Sigmoid colon (tissue), 7 donors: Measurements from ENCODE around the gene SLCO2A1. TPM values are rescaled to one million over a fixed set of nuclear protein-coding genes. Genes with fewer than 3 reads are reported as not detected.

Experiments
- DNase-seq: peaks from one replicate; pipeline ENCODE4 v3.0.0-alpha.2; 2019
- H3K27ac ChIP-seq, 4 donors: fragments of 200-600 bp; sonication (generic); one replicate each; pipeline ENCODE4 v1.5.1; 2016 to 2019; ENCODE audit warnings: mild to moderate bottlenecking in 1 of 4
- H3K27me3 ChIP-seq, 3 donors: fragments of 200-600 bp; sonication (generic); one replicate each; pipeline ENCODE4 v1.5.1; 2019; ENCODE audit warnings: mild to moderate bottlenecking in 1 of 3
- H3K36me3 ChIP-seq, 4 donors: fragments of 200-600 bp; sonication (generic); one replicate each; pipeline ENCODE4 v1.5.1; 2016 to 2019
- H3K4me1 ChIP-seq, 4 donors: fragments of 200-600 bp; sonication (generic); one replicate each; pipeline ENCODE4 v1.5.1; 2017 to 2019
- H3K4me3 ChIP-seq, 4 donors: fragments of 200-600 bp; sonication (generic); one replicate each; pipeline ENCODE4 v1.5.1; 2017 to 2019; ENCODE audit warnings: mild to moderate bottlenecking in 2 of 4, moderate library complexity in 1 of 4
- H3K9me3 ChIP-seq, 4 donors: fragments of 200-600 bp in 3 of 4; sonication (generic) in 3 of 4; one replicate each; pipeline versions ENCODE4 v1.5.1 to v1.6.1; 2013 to 2019
- CTCF ChIP-seq, 4 experiments: fragments of 450-650 bp in 3 of 4; fragments of 200-600 bp in 1 of 4; IDR thresholded peaks; one replicate each; pipeline ENCODE4 v1.5.1; 2016 to 2019; ENCODE audit warnings: antibody characterized with exemption in 4 of 4, mild to moderate bottlenecking in 3 of 4, moderate library complexity in 2 of 4
- EP300 ChIP-seq, 4 donors: sonication (generic); formaldehyde crosslinking; IDR thresholded peaks; one replicate each; pipeline ENCODE4 v1.6.1; 2017; ENCODE audit warnings: antibody characterized with exemption in 4 of 4
- POLR2A ChIP-seq, 2 donors: fragments of 450-650 bp; IDR thresholded peaks; one replicate each; pipeline ENCODE4 v1.6.1; 2016; ENCODE audit warnings: antibody characterized with exemption in 2 of 2, mild to moderate bottlenecking in 2 of 2, moderate library complexity in 2 of 2
- POLR2AphosphoS5 ChIP-seq, 4 donors: sonication (generic); formaldehyde crosslinking; IDR thresholded peaks; one replicate each; pipeline ENCODE4 v1.6.1; 2017; ENCODE audit warnings: antibody characterized with exemption in 4 of 4
- WGBS, 2 donors: extraction: QIAGEN DNeasy Blood & Tissue Kit; methylation state at CpG; one replicate each; pipeline ENCODE4 v1.1.7; 2013; 5-methylcytosine and 5-hydroxymethylcytosine counted together
- intact Hi-C: fragments of 100-400 bp; cut with DNase I; formaldehyde crosslinking; loops from one replicate; pipeline ENCODE4 v1.15.1; 2023
- polyA plus RNA-seq, 3 donors: library from polyadenylated mRNA; stranded (reverse); fragments of 200-250 nt; gene quantifications; one replicate each; pipeline ENCODE4 v1.2.3, GENCODE V29; 2013
- total RNA-seq, 4 donors: library from RNA; depleted of rRNA; stranded (reverse); fragments of >200 nt; gene quantifications; one replicate each; pipeline ENCODE4 v1.1.0, GENCODE V29; 2016
- donor health status: healthy with polysubstance abuse.
- donor health status: Bipolar disorder and iron deficiency.
- donor health status: healthy.

SLCO2A1 gene
- total and polyA plus RNA-seq, 7 donors: 1.8 to 22.1 (median 6.1) TPM

DNA sequence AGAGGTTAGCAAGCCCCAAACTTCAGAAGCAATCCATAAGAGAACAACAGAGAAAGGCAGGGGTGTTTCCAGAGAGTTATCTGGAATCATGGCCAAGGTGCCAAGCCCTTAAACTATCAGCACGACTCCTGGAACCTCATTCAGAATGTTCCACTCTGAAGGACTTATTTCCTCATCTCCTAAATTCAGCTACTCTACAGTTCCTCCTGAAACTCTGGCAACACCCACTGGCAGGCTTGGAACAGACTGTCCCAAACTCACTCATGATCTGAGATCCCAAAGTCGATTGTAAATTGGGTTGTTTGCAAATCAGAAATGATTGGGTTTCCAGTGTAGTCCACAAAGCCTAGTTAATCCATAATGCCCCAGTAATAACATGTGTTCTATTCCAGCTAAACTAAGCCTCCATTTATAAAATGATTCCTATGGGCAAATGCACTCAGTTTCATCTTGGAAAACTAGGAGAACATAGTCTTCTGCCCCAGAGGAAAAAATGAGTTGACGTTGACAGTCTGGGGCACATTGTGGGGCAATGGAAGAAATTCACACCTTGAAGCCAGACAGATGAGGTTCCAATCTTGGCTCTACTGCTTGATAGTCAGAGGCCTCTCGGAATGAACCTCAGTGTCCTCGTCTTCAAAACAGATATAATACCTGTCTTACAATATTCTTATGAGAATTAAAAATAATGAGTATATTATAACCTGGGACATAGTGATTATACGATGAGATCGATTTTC lies 65.9 kb downstream of the SLCO2A1 start:
- no peaks in the 10 kb centered on the region for H3K4me1 ChIP-seq
- no peaks in the 10 kb centered on the region for H3K9me3 ChIP-seq
- TF ChIP-seq POLR2A (IDR thresholded peaks at IDR 0.05) (no peak), CTCF (IDR thresholded peaks at IDR 0.05) (no peak), POLR2AphosphoS5 (IDR thresholded peaks at IDR 0.05) (no peak), EP300 (IDR thresholded peaks at IDR 0.05) (no peak)
- WGBS, 2 donors: 80 to 88% methylated on average over 7 of the region's 7 CpGs
- H3K27me3 ChIP-seq: no peaks in the 10 kb centered on the region
- intact Hi-C loops: no loop called here
- no peak overlapping the region for H3K4me3 ChIP-seq
- DNase-seq: no peak
- H3K27ac ChIP-seq: no peak overlapping the region
- no peaks in the 10 kb centered on the region for H3K36me3 ChIP-seq

DNA sequence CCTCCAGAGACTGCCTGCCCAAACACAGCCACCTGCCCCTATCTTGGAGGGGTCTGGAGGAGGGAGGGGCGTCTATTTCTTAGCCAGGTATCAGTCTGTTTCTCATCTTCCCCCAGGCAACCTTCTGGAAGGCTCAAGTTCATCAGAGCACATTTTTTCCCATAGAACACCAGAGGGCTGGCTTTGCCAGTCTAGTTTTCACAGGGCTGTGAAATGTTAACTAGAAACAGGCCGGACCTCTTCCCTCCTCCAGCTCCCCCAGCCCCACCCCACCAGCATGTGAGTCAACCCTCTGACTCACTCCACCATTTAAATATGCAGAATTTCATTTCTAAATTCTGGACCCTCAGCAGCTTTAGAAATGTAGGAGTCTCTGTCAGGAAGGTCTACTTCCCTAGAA lies 66.9 kb downstream of the SLCO2A1 start:
- 22 to 27% methylated on average over 2 of the region's 2 CpGs for WGBS, 2 donors

DNA sequence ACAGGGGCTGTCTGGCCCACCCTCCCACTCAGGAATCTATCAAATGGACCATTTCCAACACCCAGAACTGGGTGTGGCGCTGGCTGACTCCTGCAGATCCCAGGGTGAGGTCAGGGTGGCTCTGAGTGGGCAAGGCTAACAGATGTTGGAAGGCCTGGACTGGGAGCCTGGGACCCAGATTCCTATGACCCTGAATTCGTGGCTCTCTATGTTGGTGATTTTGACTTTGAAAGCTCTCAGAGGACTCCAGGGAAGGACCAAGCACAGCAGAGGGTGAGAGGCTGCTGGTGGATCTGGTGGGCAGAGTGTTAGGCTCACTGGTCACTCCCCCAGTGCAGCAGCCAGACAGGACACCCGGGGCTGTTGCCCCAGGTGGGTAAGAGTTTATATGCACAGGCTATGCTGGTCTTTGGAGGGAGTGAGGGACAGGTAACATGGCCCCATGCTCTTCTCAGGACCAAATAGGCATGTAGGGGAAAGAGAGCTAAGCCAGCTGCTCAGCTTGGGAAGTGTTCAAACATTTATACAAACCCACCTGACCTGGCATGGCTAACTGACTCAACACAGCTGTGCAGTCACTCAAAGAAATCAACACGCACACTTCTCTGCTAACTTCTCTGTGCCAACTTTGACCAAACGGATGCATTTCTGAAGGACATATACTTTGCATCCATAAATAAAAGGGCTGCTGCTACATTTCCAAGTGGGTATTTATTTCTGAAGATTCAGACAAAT lies 71.5 kb downstream of the SLCO2A1 start:
- Histone ChIP-seq H3K4me1 (no peaks in the 10 kb centered on the region), H3K4me3 (no peak overlapping the region), H3K9me3 (no peaks in the 10 kb centered on the region), H3K27ac (no peak overlapping the region), H3K27me3 (no peaks in the 10 kb centered on the region), H3K36me3 (no peaks in the 10 kb centered on the region)
- intact Hi-C loops: no loop called here
- TF ChIP-seq POLR2A (IDR thresholded peaks at IDR 0.05): no peak
- no peak for TF ChIP-seq EP300 (IDR thresholded peaks at IDR 0.05)
- TF ChIP-seq POLR2AphosphoS5 (IDR thresholded peaks at IDR 0.05): no peak
- no peak for TF ChIP-seq CTCF (IDR thresholded peaks at IDR 0.05)
- DNase-seq: no peak
- 67 to 74% methylated on average over 5 of the region's 5 CpGs for WGBS, 2 donors

More for the DNA sequence above, 66.9 kb downstream of the SLCO2A1 start:
- Histone ChIP-seq H3K4me1 (no peaks in the 10 kb centered on the region), H3K9me3 (no peaks in the 10 kb centered on the region), H3K27ac (no peak overlapping the region), H3K27me3 (no peaks in the 10 kb centered on the region), H3K36me3 (no peaks in the 10 kb centered on the region), H3K4me3 (no peak overlapping the region)
- TF ChIP-seq EP300 (IDR thresholded peaks at IDR 0.05): no peak
- TF ChIP-seq CTCF (IDR thresholded peaks at IDR 0.05): no peak
- TF ChIP-seq POLR2AphosphoS5 (IDR thresholded peaks at IDR 0.05): no peak
- TF ChIP-seq POLR2A (IDR thresholded peaks at IDR 0.05): no peak
- DNase-seq: no peak
- intact Hi-C loops: no loop called here

GRCh38 chr3:133956982-133957381 lies 72.7 kb downstream of the SLCO2A1 start:
- TF ChIP-seq EP300 (IDR thresholded peaks at IDR 0.05) (no peak), POLR2AphosphoS5 (IDR thresholded peaks at IDR 0.05) (no peak), POLR2A (IDR thresholded peaks at IDR 0.05) (no peak), CTCF (IDR thresholded peaks at IDR 0.05) (no peak)
- no peak for DNase-seq
- intact Hi-C loops: no loop called here
- no peaks in the 10 kb centered on the region for H3K27me3 ChIP-seq
- H3K9me3 ChIP-seq: no peaks in the 10 kb centered on the region
- no peaks in the 10 kb centered on the region for H3K36me3 ChIP-seq
- no peak overlapping the region for H3K4me3 ChIP-seq
- no peak overlapping the region for H3K27ac ChIP-seq
- WGBS, 2 donors: 76 to 82% methylated on average over 6 of the region's 6 CpGs
- H3K4me1 ChIP-seq: no peaks in the 10 kb centered on the region
